OCI-M2 (cell line): ENCODE results near the gene INPP4B.

Experiments
- DNase-seq: peaks from one replicate; lab custom pipeline; 2025; ENCODE audit not compliant: unreplicated experiment; lab: John Stamatoyannopoulos, UW

INPP4B gene

DNA sequence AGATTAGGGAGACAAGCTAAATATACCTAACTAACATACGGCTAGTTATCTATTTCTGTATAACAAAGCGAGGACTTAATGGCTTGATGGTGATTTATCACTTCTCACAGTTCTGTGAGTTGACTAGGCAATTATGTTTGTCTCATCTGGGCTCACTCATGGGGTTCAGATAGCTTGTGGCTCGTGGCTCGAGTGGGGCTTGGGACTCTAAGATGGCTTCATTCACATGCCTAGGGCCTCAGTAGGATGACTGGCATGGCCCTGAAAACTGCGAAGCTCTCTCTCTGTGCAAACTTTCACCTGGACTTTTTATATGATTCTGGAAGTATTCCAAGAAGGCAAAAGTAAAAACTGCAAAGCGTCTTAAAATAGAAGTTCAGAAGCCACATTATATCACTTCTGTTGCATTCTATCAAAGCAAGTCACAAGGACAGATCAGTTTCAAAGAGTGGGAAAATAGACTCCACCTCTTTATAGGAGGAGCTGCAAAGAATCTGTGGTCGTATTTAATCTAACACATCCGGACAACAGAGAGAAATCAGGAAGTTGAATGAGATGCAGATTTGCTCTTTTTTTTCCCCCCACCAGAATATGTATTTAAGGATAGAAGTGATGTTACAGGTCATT, 491.2 kb downstream of the INPP4B start:
- DNase-seq = no peak

DNA sequence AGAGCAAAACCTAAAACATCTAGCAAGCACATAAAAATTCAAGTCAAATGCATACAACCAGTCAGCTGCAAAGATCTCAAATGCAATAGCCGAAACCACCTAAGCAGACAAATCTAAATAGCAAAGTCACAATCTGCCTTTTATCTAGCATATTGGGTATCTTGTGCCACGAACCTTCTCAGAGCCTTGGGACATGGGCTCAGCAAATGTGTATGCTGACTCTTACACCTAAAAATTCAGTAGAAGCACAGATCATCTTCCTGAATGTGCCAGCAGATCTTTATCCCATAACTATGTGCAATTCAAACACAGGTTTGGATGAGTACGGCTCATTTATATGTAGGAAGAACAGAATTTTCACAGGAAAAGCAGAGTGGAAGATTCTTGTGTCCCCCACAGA, 492.1 kb downstream of the INPP4B start:
- no peak for DNase-seq

DNA sequence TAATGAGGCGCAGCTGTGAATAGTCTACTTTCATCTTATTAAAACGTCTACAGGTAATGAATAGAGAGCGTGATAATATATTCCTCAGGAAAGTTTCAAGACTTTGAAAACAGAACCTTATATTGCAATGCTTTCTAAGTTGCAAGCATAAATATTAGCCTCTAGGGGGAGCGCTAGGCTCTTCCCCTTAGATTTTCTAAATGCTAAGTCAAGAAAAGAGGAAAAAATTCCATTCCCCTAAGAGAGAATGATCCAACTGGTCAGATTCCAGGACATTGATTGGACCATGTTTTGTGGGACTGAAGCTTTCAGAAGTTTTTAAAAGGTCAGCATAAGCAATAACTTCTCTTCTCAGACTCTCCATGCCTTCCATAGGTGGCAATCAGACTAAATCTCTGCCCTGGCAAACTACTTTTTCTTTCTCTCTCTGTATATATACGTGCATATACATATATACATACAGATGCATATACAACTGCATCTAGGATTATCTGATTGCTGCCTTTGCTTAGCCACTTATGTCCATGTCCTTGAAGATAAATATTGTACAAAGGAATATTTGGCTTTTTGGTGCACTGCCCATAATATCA, 492.9 kb downstream of the INPP4B start:
- peak; percentile 6 for DNase-seq

DNA sequence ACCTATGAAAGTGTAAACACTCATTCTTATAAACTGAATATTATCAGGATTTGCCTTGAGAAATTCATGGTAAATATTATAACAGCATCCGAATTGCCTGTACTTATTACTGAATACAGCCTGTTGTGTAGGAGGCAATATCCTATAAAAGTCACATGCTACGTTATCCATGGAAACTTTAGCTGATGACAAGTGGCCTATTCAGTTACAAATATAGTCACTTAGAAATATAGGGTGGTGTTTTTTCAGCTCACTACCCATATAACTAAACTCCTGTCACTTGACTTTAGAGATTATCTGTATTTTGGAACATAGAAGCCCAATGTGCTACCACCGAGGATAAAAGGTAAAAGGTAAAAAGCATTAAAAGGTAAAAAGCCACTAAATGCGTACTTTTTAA, 493.4 kb downstream of the INPP4B start:
- no peak for DNase-seq

DNA sequence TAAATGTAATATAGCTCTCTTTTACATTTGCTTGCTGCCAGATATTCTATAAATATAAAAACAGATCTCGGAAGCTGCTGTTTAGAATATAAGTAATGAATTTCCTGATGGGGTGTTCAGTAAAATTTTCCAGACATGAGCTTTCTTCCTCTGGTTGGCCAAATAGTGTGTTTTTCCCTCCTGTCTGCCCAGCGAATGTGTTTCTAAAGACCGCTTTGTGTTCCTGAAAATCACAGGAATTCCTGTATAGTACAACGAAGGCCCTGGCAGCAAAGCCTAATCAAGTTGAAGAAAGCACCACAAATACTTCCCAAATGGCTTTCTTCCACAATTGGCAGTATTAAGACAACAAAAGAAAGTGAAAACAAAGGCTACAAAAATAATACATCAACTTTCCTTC, 494.1 kb downstream of the INPP4B start:
- DNase-seq = no peak

DNA sequence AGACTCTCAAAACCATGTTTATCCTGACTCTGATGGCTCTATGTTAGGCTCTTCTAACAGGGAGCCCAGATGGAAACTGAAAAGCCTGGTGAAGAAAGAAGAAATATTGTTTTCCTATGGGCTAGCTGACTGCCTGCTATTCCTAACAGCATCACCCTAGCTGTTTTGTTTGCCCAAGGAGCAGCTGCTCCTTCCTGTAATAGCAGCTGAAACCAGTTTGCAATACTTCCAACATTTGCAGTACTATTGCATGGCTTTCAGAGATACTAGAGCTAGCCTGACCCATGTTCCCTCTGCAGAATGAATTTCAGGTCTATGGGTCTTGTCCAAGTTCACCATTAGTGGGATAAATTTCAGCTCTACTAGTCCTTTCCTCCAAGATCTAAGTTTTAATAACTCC, 495.2 kb downstream of the INPP4B start:
- DNase-seq = no peak

DNA sequence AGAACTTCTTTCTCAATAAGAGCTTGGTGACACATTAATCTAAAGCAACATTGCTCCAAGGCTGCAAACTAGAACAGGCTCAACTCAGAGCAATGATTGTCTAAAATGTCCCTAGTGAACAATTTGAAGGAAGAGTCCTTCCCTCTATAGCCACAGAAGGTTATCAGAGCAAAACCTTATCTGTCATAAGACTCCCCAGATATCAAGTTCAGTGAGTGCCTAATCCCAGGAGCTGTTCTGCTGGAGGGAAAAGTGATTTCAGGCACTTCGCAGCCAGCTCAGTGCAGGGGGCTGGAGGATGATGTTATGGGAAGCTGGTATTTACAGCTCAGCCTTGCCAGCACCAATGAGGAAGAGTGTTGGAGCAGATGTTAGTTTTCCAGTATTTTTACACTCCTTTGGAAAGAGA, 497.5 kb downstream of the INPP4B start:
- DNase-seq = no peak

DNA sequence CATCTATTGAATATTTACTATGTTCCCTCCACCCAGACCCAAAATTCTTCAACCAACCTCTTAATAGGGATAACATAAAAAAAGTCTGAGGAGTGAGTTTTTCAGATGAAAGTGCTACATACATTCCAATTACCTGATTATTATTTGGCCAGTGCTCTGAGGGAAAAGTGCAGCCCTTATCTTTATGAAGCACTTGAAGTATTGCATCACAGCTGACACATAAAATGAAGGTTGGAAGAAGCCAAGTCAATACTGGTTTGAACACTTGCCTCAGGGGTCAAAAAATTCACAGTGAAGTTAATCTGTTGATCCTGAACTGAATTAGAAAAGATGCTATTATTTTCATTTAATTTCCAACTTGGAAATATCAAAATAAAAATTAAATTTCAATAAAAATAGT, 498.9 kb downstream of the INPP4B start:
- no peak for DNase-seq

DNA sequence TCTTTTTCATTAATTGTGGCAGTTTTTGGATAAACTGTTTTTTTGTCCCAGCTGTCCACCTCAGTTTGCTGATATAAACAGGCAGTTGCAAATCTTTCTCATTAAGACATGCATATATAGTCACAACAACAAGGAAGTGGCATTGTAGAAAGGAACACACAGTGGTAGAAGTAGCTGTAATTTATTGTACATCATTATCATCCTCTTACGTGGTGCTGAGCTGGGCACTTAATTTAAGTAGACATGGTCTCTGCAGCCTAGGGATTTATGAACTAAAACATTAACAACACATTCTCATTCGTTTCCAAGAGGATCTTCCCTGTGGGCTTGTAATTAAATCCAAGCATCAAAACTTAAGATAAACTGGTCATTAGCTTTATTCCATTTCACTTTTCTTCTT, 500.2 kb downstream of the INPP4B start:
- no peak for DNase-seq

DNA sequence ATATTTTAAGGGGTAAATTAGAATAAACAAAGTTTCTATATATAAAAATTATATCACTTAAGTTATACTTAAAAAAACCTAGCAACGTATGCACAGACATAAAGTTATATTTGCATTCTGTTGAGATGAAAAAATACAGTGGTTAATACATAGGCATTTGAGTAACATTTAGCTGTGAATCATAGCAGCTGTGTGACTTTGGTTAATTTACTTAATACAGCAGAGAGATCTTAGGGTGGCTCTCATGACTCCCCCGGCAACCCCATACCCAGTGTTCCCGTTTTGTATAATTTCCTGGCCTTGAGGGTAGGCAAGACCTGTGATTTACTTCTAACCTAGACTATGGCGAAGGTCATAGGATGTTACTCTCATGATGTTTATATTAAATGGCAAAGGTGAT, 504.8 kb downstream of the INPP4B start:
- no peak for DNase-seq

DNA sequence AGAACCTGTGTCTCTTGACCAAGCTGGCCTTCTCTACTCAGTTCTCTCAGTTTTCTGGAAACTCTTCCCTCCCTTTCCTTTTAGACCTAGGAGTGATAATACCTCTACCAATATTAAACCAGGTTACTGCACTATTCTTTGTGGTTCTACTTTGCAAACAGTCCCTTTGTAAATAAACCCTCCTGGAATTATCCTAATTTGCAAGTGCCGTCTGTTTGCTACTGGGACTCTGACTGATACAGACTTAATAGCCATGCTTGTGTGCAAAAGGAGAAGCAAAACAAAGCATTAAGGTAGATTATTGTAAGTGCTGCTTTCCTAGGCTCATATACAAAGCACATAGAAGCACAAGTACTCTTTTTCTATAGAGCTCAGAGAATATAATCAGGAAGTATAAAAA, 507.0 kb downstream of the INPP4B start:
- DNase-seq = no peak

DNA sequence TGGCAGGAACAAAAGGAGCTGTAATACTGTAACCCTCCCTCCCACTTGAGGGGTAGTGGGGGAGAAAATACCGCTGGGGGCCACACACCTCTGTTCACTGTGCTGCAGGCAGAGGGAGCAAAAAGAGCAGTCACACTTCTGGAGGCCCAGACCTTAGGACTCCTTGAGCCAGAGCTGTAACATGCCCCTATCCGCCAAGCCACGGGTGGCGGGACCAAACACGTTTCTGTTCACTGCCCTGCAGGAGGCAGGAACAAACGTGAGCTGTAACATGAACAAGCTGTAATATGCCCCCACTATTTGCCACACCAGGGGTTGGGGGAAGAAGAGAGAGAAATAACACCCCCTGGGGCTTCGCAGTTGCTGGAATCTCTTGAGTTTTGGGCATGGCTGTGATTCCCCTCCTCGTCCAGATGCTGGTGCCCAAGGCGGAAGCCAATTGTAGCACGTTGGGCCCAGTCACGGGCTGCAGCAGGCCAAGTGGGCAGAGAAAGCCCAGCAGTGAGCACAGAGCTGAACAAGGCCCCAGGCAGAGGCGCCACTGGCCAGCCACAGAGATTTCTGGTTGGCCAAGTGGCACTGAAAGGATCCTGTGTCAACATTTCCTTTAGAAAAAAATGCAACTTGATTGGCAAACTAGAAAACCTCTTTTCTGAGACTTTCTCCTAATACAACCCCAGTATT, 509.7 kb downstream of the INPP4B start:
- DNase-seq = no peak

DNA sequence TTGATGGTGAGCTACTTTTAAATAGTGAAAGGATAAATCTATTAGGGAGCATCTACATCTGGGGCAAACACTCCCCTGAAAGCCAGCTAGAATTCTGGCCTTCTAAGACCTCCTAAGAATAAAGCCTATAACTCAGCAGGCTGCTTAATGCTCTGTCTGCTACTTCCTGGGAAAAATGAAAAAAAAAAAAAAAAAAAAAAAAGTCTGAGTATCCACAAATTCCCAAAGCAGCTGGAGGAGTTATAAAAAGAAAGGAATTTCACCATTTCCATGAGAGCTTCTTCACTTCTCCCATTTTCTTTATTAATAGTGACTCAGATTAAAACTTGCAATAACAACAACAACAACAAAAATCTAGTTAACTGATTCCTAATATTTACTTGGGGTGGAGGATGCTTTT, 511.2 kb downstream of the INPP4B start:
- DNase-seq = no peak

DNA sequence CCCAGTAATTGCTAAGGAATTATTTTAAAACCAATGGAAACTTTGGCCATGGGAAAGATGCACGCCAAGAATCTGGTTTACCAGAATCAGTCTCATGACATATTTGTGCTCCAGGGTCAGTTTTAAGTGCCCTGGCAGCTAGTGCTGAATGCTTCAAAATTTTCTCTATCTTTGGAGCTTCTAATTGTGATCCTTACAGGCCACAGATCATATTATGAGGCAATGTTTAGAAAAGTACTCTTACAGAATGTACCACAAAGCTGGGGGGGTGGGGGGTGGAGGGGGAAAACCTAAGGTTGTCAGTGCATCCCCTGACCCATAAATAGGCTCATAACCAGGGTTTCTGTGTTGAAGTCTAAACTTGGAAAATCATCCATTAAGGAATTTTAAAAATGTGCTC, 514.5 kb downstream of the INPP4B start:
- DNase-seq = no peak

DNA sequence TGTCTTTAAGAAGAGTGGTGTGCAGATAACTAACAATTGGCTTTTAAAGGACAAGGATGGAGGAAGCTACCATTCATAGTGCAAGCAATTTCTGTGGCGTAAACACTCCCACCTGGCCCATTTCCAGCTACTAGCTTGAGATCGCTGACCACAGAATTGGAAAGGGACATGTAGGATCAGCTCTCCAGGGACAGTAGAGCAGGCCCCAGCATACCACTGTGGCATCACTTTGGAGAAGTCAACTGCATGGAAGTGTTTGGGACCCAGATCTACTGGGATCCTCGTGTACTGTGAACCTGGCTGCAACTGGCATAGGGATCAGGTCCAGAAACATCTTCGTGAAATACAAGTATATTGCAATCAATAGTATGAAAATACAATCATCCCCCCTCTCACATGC, 515.0 kb downstream of the INPP4B start:
- DNase-seq = no peak

DNA sequence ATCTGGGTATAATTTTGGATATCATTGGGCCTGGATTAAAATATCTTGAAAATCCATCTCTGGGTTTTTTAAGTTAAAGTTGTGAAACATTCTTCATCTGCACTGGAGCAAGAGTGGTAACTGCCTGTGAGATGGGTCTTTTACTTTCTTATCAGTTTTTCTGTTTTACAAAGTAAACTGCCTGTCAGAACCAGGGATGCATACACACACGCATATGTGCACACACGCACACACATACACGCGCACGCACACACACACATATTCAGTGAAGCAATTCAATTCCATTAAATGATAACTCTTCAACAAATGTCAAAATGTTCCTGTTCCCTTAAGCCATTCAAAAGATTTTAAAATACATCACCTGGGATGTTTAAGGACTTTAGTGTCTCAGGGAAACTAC, 515.8 kb downstream of the INPP4B start:
- DNase-seq = no peak

DNA sequence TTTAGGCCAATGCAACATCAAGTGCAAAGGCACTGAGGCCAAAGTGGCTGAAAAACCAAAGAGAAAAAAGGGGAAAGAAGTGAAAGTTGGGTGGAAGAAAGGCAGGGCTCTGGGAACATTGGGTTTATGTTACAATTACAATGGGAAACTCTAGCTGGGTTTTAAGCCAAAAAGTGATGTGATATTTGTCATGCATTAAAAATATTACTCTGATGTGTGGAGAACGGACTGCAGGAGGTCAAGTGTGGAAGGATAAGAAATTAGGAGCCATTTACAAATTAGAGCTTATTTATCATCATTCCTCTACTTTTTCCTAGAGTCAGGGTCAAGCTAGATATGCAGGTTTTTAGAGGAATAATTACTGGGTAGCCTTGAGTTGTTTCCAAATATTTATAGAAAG, 516.8 kb downstream of the INPP4B start:
- DNase-seq = no peak

DNA sequence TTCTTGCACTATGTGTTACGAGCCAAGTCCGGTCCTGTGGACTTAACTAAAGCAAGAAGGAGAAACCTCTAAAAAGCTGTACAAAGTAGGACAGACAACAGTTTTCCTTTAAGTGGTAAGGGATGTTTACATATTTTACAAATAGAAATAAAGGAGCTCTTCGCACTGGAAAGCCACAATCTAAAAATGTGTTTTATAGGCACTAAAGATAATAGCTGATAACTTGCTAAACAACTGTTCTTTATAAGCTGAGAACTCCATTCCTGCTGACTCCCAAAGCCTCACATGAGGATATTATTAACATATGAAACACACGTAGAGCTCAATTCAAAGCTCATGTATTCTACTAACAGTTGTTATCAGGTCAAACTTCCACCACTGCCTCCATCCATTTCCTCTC, 519.9 kb downstream of the INPP4B start:
- DNase-seq = no peak

DNA sequence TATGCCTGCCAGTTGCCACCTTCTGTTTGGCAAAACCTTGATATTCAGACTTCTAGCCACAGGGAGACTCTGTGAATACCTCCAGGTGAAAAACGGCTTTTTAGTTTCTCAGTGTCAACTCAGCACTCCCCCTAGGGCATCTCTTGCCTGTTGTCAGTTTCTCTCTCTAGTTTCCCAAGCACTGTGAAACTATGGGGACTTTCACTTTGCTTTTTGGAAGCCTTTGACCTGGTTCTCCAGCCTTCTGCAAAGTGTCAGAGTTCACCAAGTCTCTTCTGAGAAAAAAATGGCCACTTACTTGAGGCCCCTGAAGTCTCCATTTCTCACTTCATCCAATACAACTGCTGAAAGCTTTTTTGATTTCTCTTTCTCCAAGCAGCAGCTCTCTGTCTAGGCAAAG, 521.5 kb downstream of the INPP4B start:
- DNase-seq = no peak

DNA sequence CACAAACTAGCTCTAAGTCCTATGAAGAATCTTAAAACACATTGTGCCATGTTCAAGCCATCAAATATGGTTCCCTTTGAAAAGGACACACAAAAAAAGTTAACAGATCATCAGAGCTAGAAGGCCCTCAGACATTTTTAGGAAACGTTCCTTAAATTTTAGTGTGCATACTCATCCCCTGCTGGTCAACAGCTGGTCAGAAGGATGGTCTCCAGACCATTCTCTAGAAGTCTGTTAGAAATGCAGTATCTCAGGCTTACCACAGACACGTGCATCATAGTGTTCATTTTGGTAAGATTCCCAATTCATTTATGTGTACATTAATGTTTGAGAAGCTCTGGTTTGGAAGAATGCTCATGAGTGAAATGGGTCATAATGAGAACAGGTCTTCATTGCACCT, 523.1 kb downstream of the INPP4B start:
- no peak for DNase-seq

DNA sequence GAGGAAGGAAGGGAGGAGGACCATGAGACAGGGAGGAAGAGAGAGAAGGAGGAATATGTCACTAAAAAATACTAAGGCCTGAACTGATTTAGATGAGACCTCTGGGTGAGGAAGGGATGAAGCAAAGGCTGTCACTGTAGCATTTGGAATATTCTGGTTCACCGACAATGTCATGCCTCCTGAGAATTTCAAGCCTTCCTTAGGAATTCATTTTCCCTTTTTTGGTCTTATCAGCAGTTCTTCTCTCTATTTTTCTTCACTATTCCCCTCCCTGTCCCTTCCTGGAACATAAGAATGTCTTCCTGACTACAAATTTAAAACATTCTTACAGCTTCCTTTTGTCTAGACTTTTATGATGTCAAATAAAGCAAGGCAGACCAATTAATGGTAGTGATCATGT, 527.8 kb downstream of the INPP4B start:
- DNase-seq = no peak

DNA sequence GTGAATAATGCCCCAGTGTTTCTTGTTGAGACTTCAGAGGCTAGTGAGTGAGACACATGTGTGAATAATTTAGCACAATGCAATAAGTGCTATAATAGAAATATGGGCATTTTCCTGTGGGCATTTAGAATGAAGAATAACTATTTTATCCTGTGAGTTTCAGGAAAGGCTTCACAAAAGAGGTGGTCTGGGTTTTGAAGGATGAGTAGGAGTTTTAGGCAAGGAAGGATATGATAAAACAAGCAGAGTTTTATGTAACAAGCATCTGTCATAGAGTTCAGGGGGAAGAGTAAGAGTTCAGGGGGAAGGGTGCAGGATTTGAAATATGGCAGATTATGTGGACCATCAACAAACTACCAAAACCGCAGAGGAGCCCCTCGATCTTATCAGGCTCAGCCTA, 529.2 kb downstream of the INPP4B start:
- no peak for DNase-seq

DNA sequence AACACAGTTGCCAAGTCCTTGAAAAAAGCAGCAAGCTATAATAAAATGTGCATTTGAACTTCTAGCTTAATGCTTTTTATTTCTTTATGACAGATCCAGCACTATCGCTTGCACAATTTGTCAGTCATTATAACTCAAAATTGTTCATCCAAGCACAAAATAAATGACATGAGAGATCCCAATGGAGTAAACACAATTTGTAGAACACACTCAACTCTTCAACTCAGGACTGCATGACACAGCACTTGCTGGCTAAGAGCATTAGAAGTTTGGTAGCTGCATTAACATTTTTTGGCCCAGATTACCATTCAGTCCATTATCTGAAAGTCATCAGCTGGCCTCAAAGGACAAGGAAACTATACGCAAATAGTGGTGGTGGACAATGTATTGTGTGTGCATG, 530.1 kb downstream of the INPP4B start:
- no peak for DNase-seq
